HEK293 (cell line): ENCODE data around the gene WWOX.

Source experiments
- IKZF3 ChIP-seq: fragments of 450-650 bp; IDR thresholded peaks from 2 replicates; pipeline ENCODE4 v1.5.0; 2018; ENCODE audit warnings: missing biosample characterization, mild to moderate bottlenecking, missing genetic modification characterization, moderate library complexity
- REST ChIP-seq: fragments of 450-650 bp; formaldehyde crosslinking; IDR thresholded peaks from 2 replicates; pipeline ENCODE4 v1.5.1; 2016; ENCODE audit warnings: missing biosample characterization, missing genetic modification characterization
- SETDB1 ChIP-seq: IDR thresholded peaks from one replicate; pipeline ENCODE4 v1.6.1; 2017; ENCODE audit warnings: mild to moderate bottlenecking, low read length, moderate library complexity, mixed read lengths; ENCODE audit not compliant: insufficient read length
- ZBTB7A ChIP-seq: fragments of 450-650 bp; formaldehyde crosslinking; IDR thresholded peaks from 2 replicates; pipeline ENCODE4 v1.5.1; 2016; ENCODE audit warnings: low read depth, missing biosample characterization, missing genetic modification characterization
- ZEB2 ChIP-seq: fragments of 450-650 bp; formaldehyde crosslinking; IDR thresholded peaks from 2 replicates; pipeline ENCODE4 v1.5.1; 2016; ENCODE audit warnings: missing biosample characterization, missing genetic modification characterization
- ZNF169 ChIP-seq: fragments of 450-650 bp; formaldehyde crosslinking; IDR thresholded peaks from 2 replicates; pipeline ENCODE4 v1.5.1; 2016; ENCODE audit warnings: missing biosample characterization, missing genetic modification characterization
- ZNF175 ChIP-seq: fragments of 450-650 bp; formaldehyde crosslinking; IDR thresholded peaks from 2 replicates; pipeline ENCODE4 v1.5.1; 2016; ENCODE audit warnings: missing biosample characterization, missing genetic modification characterization
- ZNF366 ChIP-seq: fragments of 450-650 bp; formaldehyde crosslinking; conservative IDR thresholded peaks from 2 replicates; pipeline ENCODE4 v1.5.1; 2016; ENCODE audit warnings: missing biosample characterization, missing genetic modification characterization
- ZNF777 ChIP-seq: fragments of 450-650 bp; formaldehyde crosslinking; IDR thresholded peaks from 2 replicates; pipeline ENCODE4 v1.5.1; 2017; ENCODE audit warnings: missing biosample characterization, missing genetic modification characterization, borderline replicate concordance
- ZNF792 ChIP-seq: fragments of 450-650 bp; formaldehyde crosslinking; IDR thresholded peaks from 2 replicates; pipeline ENCODE4 v1.5.1; 2016; ENCODE audit warnings: missing biosample characterization, missing genetic modification characterization
- TF ChIP-seq, protein P1 (sequence below): fragments of 450-650 bp; formaldehyde crosslinking; IDR thresholded peaks from 2 replicates; pipeline ENCODE4 v1.5.1; 2016; ENCODE audit warnings: missing biosample characterization, missing genetic modification characterization
- TF ChIP-seq, protein P2 (sequence below): fragments of 450-650 bp; formaldehyde crosslinking; IDR thresholded peaks from 2 replicates; pipeline ENCODE4 v1.5.1; 2016; ENCODE audit warnings: missing biosample characterization, missing genetic modification characterization
- TF ChIP-seq, protein P3 (sequence below): fragments of 450-650 bp; formaldehyde crosslinking; optimal IDR thresholded peaks from 2 replicates; pipeline ENCODE3; 2016; ENCODE audit warnings: missing biosample characterization, mild to moderate bottlenecking, missing genetic modification characterization

DNA sequence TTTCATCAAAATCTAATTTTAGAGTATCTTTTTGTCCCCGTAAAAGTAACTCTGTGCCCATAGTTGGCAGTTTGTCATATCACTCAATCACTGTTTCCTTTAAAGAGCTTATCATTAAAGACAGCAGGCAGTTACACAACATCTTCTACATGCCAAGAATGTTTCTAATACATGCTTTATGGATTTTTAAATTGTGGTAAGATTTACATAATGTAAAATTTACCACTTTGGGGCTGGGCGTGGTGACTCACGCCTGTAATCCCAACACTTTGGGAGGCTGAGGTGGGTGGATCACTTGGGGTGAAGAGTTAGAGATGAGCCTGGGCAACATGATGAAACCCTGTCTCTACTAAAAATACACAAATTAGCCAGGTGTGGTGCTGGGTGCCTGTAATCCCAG, 687.2 kb downstream of the WWOX start:
- TF ChIP-seq, protein P1, sequence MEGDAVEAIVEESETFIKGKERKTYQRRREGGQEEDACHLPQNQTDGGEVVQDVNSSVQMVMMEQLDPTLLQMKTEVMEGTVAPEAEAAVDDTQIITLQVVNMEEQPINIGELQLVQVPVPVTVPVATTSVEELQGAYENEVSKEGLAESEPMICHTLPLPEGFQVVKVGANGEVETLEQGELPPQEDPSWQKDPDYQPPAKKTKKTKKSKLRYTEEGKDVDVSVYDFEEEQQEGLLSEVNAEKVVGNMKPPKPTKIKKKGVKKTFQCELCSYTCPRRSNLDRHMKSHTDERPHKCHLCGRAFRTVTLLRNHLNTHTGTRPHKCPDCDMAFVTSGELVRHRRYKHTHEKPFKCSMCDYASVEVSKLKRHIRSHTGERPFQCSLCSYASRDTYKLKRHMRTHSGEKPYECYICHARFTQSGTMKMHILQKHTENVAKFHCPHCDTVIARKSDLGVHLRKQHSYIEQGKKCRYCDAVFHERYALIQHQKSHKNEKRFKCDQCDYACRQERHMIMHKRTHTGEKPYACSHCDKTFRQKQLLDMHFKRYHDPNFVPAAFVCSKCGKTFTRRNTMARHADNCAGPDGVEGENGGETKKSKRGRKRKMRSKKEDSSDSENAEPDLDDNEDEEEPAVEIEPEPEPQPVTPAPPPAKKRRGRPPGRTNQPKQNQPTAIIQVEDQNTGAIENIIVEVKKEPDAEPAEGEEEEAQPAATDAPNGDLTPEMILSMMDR (tag by site-specific recombination), result no peak
- no peak for TF ChIP-seq SETDB1
- TF ChIP-seq ZNF792 (tag by site-specific recombination), result no peak
- TF ChIP-seq IKZF3 (tag by site-specific recombination), result no peak
- TF ChIP-seq, protein P2, sequence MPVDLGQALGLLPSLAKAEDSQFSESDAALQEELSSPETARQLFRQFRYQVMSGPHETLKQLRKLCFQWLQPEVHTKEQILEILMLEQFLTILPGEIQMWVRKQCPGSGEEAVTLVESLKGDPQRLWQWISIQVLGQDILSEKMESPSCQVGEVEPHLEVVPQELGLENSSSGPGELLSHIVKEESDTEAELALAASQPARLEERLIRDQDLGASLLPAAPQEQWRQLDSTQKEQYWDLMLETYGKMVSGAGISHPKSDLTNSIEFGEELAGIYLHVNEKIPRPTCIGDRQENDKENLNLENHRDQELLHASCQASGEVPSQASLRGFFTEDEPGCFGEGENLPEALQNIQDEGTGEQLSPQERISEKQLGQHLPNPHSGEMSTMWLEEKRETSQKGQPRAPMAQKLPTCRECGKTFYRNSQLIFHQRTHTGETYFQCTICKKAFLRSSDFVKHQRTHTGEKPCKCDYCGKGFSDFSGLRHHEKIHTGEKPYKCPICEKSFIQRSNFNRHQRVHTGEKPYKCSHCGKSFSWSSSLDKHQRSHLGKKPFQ (tag by site-specific recombination), result no peak
- no peak for TF ChIP-seq ZNF777
- TF ChIP-seq ZNF169, result no peak
- no peak for TF ChIP-seq REST (tag by site-specific recombination)
- TF ChIP-seq, protein P3, sequence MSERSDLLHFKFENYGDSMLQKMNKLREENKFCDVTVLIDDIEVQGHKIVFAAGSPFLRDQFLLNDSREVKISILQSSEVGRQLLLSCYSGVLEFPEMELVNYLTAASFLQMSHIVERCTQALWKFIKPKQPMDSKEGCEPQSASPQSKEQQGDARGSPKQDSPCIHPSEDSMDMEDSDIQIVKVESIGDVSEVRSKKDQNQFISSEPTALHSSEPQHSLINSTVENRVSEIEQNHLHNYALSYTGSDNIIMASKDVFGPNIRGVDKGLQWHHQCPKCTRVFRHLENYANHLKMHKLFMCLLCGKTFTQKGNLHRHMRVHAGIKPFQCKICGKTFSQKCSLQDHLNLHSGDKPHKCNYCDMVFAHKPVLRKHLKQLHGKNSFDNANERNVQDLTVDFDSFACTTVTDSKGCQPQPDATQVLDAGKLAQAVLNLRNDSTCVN (tag by site-specific recombination), result no peak
- TF ChIP-seq ZNF175, result no peak
- no peak for TF ChIP-seq ZEB2 (tag by site-specific recombination)
- no peak for TF ChIP-seq ZBTB7A (tag by site-specific recombination)
- TF ChIP-seq ZNF366 (tag by site-specific recombination), result no peak
